Thoracic aorta (tissue), 2 donors: ENCODE data around the gene MYO10. TPM values are rescaled to one million over a fixed set of nuclear protein-coding genes. Genes with fewer than 3 reads are reported as not detected.
A peak's percentile ranks its signal among the peaks of the same experiment; 100 is the strongest.

ENCODE experiments used
- ATAC-seq: fragments of 150-250 bp; one replicate; pipeline ENCODE4 v1.8.0; 2017; ENCODE audit warnings: low read depth; ENCODE audit not compliant: insufficient number of reproducible peaks, low FRiP score
- DNase-seq: peaks from one replicate; pipeline ENCODE4 v3.0.0-alpha.2; 2020; ENCODE audit warnings: low spot score
- H3K27ac ChIP-seq, 2 donors: fragments of 200-600 bp; sonication (generic); 1 replicate in 1 of 2; 2 replicates in 1 of 2; pipeline ENCODE4 v1.5.1; 2016; ENCODE audit warnings: mild to moderate bottlenecking in 2 of 2, moderate library complexity in 2 of 2
- H3K27me3 ChIP-seq: fragments of 200-600 bp; sonication (generic); replicated peaks from 2 replicates; pipeline ENCODE4 v1.6.0; 2016; ENCODE audit warnings: mild to moderate bottlenecking; ENCODE audit not compliant: insufficient read depth
- H3K36me3 ChIP-seq: fragments of 200-600 bp; sonication (generic); one replicate; pipeline ENCODE4 v1.5.1; 2016
- H3K4me1 ChIP-seq, 2 donors: fragments of 200-600 bp; sonication (generic); 1 replicate in 1 of 2; 2 replicates in 1 of 2; pipeline versions ENCODE4 v1.5.1 to v1.6.0; 2016; ENCODE audit warnings: low read depth in 2 of 2, mild to moderate bottlenecking in 1 of 2; ENCODE audit not compliant: control insufficient read depth in 1 of 2
- H3K4me3 ChIP-seq: fragments of 200-600 bp; sonication (generic); 2 replicates; pipeline ENCODE4 v1.5.1; 2016; ENCODE audit warnings: mild to moderate bottlenecking
- H3K9me3 ChIP-seq: fragments of 200-600 bp; sonication (generic); 2 replicates; pipeline ENCODE4 v1.5.1; 2016
- total RNA-seq, 2 donors: library from RNA; depleted of rRNA; stranded (reverse); fragments of >200 nt; gene quantifications; one replicate each; pipeline versions ENCODE4 v1.1.0 to v1.2.3, GENCODE V29; 2016
- TF ChIP-seq, protein P1 (sequence below): fragments of 200-600 bp; sonication (generic); IDR thresholded peaks from one replicate; pipeline ENCODE4 v1.5.1; 2019; ENCODE audit warnings: antibody characterized with exemption

Gene MYO10
- total RNA-seq, 2 donors from 2014 or later, result 11.4 to 41.7 TPM

DNA sequence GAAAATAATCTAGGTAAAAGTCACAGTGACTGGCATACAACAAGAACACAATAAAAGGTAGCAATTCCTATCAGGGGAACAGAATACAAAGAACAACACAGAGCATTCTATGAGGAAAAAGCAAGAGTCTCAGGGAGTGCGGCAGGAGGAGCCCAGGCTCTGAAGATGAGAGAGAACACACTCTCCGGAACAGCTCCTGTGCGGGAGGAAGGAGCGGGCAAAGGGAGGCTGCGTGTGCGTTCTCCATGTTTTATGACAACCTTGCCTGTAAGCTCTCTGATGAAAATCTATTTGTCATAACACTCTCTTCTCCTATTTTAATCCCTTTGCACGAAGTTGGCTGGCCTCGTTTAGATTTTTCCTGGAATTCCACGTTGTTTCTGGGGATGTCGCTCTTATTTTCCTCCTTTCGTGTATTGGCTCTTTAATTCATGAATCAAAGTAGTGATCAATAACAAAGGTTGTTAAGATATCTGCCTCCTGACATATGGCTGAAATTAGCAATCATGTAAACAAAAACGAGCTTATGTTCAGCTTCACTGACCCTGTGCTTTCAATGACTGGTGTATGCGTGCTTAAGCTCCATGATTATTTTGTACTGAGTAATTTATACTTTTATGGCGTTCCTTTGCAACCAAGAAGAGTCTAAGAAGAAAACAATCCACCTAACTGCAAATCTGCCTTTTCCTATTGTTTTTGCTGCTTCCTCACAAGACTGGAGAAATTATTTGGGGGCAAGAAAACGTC is 109.5 kb downstream of the MYO10 start:
- ATAC-seq (no peak), DNase-seq (no peak)
- Histone ChIP-seq H3K27ac (no peak overlapping the region), H3K36me3 (no peaks in the 10 kb centered on the region), H3K4me3 (peak overlapping the region; percentile 18), H3K4me1 (no peaks in the 10 kb centered on the region), H3K9me3 (no peaks in the 10 kb centered on the region), H3K27me3 (no peaks in the 10 kb centered on the region)
- TF ChIP-seq, protein P1, sequence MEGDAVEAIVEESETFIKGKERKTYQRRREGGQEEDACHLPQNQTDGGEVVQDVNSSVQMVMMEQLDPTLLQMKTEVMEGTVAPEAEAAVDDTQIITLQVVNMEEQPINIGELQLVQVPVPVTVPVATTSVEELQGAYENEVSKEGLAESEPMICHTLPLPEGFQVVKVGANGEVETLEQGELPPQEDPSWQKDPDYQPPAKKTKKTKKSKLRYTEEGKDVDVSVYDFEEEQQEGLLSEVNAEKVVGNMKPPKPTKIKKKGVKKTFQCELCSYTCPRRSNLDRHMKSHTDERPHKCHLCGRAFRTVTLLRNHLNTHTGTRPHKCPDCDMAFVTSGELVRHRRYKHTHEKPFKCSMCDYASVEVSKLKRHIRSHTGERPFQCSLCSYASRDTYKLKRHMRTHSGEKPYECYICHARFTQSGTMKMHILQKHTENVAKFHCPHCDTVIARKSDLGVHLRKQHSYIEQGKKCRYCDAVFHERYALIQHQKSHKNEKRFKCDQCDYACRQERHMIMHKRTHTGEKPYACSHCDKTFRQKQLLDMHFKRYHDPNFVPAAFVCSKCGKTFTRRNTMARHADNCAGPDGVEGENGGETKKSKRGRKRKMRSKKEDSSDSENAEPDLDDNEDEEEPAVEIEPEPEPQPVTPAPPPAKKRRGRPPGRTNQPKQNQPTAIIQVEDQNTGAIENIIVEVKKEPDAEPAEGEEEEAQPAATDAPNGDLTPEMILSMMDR, result no peak

DNA sequence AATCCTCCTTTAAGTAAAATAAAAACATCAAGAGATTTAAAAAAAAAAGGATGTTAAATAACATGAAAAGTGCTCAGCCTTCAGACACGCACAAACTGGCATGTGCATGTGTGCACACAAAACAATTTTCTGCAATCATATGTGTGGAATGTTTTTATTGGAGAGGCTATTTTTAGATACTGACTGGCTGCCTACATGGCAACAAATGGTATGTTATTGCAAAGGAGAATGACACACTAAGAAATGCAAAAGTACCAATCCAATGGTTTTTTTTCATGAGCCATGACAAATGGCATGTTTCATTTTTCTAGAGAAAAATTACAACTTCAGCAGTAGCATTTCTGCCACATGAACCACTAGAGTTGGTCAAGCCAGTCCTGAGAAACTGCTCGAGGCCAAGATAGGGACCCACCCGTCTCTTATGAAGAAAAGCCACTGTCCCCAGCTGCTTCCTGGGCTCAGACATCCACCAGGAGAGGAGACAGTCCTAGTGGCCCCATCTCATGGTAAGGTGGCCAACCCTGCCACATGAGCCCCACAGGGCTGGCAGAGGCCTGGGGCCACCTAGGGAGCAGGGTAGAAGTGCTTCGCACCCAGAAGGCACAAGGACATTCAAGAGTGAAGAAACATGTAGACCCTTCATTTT is 116.4 kb downstream of the MYO10 start:
- H3K4me3 ChIP-seq, result no peak overlapping the region
- ATAC-seq, result no peak
- no peaks in the 10 kb centered on the region for H3K36me3 ChIP-seq
- H3K4me1 ChIP-seq, result peaks cover 0 to 15% of the 10 kb centered on the region in 2 donors
- peak overlapping the region; percentile 41 to 43 for H3K27ac ChIP-seq
- no peaks in the 10 kb centered on the region for H3K9me3 ChIP-seq
- no peaks in the 10 kb centered on the region for H3K27me3 ChIP-seq
- TF ChIP-seq, protein P1, result no peak
- no peak for DNase-seq

DNA sequence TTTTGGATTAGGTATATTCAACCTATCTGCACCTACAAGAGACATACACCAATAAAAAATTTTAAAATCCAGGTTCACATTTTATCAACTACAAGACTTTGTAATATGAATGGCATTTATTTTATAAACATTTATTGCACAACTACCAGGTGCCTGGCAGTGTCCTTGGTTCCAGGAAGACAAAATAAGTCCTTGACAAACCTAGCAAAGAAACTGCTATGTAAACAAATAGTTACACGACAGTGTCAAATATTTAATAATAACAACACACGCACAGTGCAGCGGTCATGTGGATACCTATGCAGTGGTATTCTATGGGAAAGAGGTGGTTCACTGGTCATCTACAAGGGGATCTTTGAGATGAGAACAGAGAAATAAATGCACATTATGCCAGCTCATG is 120.7 kb downstream of the MYO10 start:
- ATAC-seq (no peak), DNase-seq (no peak)
- Histone ChIP-seq H3K9me3 (no peaks in the 10 kb centered on the region), H3K27me3 (no peaks in the 10 kb centered on the region), H3K27ac (no peak overlapping the region), H3K4me3 (no peak overlapping the region), H3K36me3 (no peaks in the 10 kb centered on the region), H3K4me1 (peaks cover 0 to 15% of the 10 kb centered on the region in 2 donors)
- TF ChIP-seq, protein P1, result no peak

DNA sequence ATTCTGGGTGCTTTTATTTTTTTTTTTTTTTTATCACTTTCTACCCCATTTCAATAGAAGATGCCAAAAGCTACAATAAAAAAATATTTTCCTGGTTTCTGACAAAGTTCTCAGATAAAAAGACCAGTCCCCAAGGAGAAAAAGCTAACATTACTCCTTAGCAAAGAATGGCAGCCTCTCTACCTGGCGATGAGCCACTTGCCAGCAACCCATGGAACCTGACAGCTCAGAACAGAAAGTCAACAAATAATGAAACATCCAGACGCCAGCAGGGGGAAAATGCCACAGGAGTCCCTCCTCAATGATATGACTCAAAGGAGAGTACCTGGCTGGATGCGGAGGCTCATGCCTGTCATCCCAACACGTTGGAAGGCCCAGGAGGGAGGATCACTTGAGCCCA is 123.2 kb downstream of the MYO10 start:
- TF ChIP-seq, protein P1, result no peak
- no peak for ATAC-seq
- no peak overlapping the region for H3K4me3 ChIP-seq
- H3K27me3 ChIP-seq, result no peaks in the 10 kb centered on the region
- H3K36me3 ChIP-seq, result no peaks in the 10 kb centered on the region
- no peaks in the 10 kb centered on the region for H3K4me1 ChIP-seq
- no peaks in the 10 kb centered on the region for H3K9me3 ChIP-seq
- no peak for DNase-seq
- H3K27ac ChIP-seq, result no peak overlapping the region

DNA sequence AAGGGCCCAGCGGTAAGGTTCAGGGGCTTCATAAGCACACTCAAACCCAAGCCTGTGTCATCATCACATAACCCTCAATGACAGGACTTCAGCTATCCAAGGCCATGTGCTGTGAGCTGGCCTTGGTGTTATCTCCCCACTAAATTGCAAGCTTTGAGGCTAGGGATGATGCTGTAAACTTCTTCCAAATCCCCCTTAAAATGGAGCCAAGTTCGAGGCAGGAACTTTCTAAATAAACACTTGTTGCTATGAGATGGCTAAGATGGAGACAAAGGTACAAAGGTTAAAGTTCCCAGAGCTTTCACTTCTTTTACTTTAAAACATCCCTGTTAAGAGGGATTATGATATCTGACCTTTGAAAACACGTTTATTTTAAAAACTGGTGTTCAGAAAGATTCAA is 123.6 kb downstream of the MYO10 start:
- ATAC-seq (no peak), DNase-seq (no peak)
- TF ChIP-seq, protein P1, result no peak
- H3K27ac ChIP-seq, result no peak overlapping the region
- no peaks in the 10 kb centered on the region for H3K9me3 ChIP-seq
- no peaks in the 10 kb centered on the region for H3K4me1 ChIP-seq
- H3K4me3 ChIP-seq, result no peak overlapping the region
- H3K27me3 ChIP-seq, result no peaks in the 10 kb centered on the region
- no peaks in the 10 kb centered on the region for H3K36me3 ChIP-seq
